NCI-H2107 treated with DMSO at 0.1 percent for 48 hours (cell line): ENCODE measurements around the gene MGAT5B.

Experiments used
- DNase-seq: peaks from one replicate; lab custom pipeline; 2025; ENCODE audit not compliant: unreplicated experiment; lab: John Stamatoyannopoulos, UW

Gene MGAT5B

GRCh38 chr17:76923491-76923890, 55.3 kb downstream of the MGAT5B start:
- DNase-seq: no peak

GRCh38 chr17:76924345-76925342, 56.4 kb downstream of the MGAT5B start:
- DNase-seq: no peak

- no peak for DNase-seq
These were observed 57.3 kb downstream of the MGAT5B start for GRCh38 chr17:76925441-76925891.

- DNase-seq: no peak
These were observed 58.1 kb downstream of the MGAT5B start for GRCh38 chr17:76926237-76926866.

- DNase-seq: no peak
These were observed 59.4 kb downstream of the MGAT5B start for GRCh38 chr17:76927577-76927976.

GRCh38 chr17:76927982-76928381, 59.8 kb downstream of the MGAT5B start:
- DNase-seq: no peak

GRCh38 chr17:76929148-76929547, 60.9 kb downstream of the MGAT5B start:
- no peak for DNase-seq

GRCh38 chr17:76929601-76930000, 61.4 kb downstream of the MGAT5B start:
- no peak for DNase-seq

- DNase-seq: no peak
These were observed 61.9 kb downstream of the MGAT5B start for GRCh38 chr17:76930107-76930506.

- no peak for DNase-seq
These were observed 64.5 kb downstream of the MGAT5B start for GRCh38 chr17:76932402-76933333.

GRCh38 chr17:76934561-76935320, 66.5 kb downstream of the MGAT5B start:
- no peak for DNase-seq

- no peak for DNase-seq
These were observed 67.1 kb downstream of the MGAT5B start for GRCh38 chr17:76935331-76935730.

GRCh38 chr17:76937238-76937637, 69.0 kb downstream of the MGAT5B start:
- DNase-seq: no peak

GRCh38 chr17:76938009-76938408, 69.8 kb downstream of the MGAT5B start:
- DNase-seq: peak; percentile 75

- no peak for DNase-seq
These were observed 72.1 kb downstream of the MGAT5B start for GRCh38 chr17:76940295-76940694.

- DNase-seq: no peak
These were observed 72.6 kb downstream of the MGAT5B start for GRCh38 chr17:76940738-76941350.

- DNase-seq: no peak
These were observed 75.0 kb downstream of the MGAT5B start for GRCh38 chr17:76943202-76943601.

GRCh38 chr17:76943781-76944213, 75.6 kb downstream of the MGAT5B start:
- peak; percentile 15 for DNase-seq

GRCh38 chr17:76944477-76944876, 76.3 kb downstream of the MGAT5B start:
- DNase-seq: no peak
